ENCODE data around the gene TTYH1.
"Not testable (repeated sequence)": the region's sequence is repeated elsewhere in the genome, so short reads cannot be mapped to it uniquely, and the experiment has no call there.

The TTYH1 gene

GRCh38 chr19:54376610-54377285, 38.5 kb upstream of the TTYH1 start:
- Histone ChIP-seq H3K9me3 (ENCODE audit: low read depth, low read length) (no peaks in the 10 kb centered on the region), H3K9ac (ENCODE audit: insufficient read length) (no peak overlapping the region), H3K27ac (no peak overlapping the region), H3K4me3 (no peak overlapping the region), H3K36me3 (ENCODE audit: insufficient read depth, low read length) (no peaks in the 10 kb centered on the region)
- TF ChIP-seq FOXP2 (optimal IDR thresholded peaks at IDR 0.05; ENCODE audit: control extremely low read depth, extremely low read length, insufficient read depth) (no peak), POLR2AphosphoS5 (IDR thresholded peaks at IDR 0.05; ENCODE audit: borderline replicate concordance, low read depth, low read length) (no peak), EZH2 (IDR thresholded peaks at IDR 0.05) (no peak)
- no peak for DNase-seq (ENCODE audit: low read depth, low spot score)

- no peak for TF ChIP-seq EZH2 (IDR thresholded peaks at IDR 0.05)
- no peak for TF ChIP-seq FOXP2 (optimal IDR thresholded peaks at IDR 0.05; ENCODE audit: control extremely low read depth, extremely low read length, insufficient read depth)
- TF ChIP-seq POLR2AphosphoS5 (IDR thresholded peaks at IDR 0.05; ENCODE audit: borderline replicate concordance, low read depth, low read length), result no peak
- Histone ChIP-seq H3K9ac (ENCODE audit: insufficient read length) (no peak overlapping the region), H3K36me3 (ENCODE audit: insufficient read depth, low read length) (no peaks in the 10 kb centered on the region), H3K27ac (no peak overlapping the region), H3K9me3 (ENCODE audit: low read depth, low read length) (no peaks in the 10 kb centered on the region), H3K4me3 (no peak overlapping the region)
- no peak for DNase-seq (ENCODE audit: low read depth, low spot score)
These were observed 36.0 kb upstream of the TTYH1 start for GRCh38 chr19:54379187-54379678.

DNA sequence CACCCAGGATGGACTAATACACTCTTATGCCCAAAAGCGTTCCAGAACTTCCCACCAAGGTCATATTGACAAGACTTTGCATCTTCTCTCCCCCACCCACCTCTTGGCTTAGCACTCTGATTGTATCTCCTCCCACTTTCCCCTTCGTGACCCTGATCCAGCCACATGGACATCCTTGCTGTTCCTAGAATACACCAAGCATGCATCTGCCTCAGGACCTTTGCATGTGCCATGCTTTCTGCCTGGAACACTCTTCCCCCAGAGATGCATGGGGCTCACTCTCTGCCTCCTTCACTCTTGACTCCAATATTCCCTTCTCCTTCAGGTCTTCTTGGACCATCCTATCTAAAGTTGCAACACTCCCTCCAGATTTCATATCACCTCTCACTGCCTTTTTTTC, 34.4 kb upstream of the TTYH1 start:
- DNase-seq (ENCODE audit: low read depth, low spot score), result no peak
- no peak overlapping the region for H3K9ac ChIP-seq (ENCODE audit: insufficient read length)
- no peak overlapping the region for H3K27ac ChIP-seq
- TF ChIP-seq POLR2AphosphoS5 (IDR thresholded peaks at IDR 0.05; ENCODE audit: borderline replicate concordance, low read depth, low read length) (no peak), EZH2 (IDR thresholded peaks at IDR 0.05) (no peak), FOXP2 (optimal IDR thresholded peaks at IDR 0.05; ENCODE audit: control extremely low read depth, extremely low read length, insufficient read depth) (no peak)
- no peaks in the 10 kb centered on the region for H3K9me3 ChIP-seq (ENCODE audit: low read depth, low read length)
- no peaks in the 10 kb centered on the region for H3K36me3 ChIP-seq (ENCODE audit: insufficient read depth, low read length)
- no peak overlapping the region for H3K4me3 ChIP-seq

- not testable (repeated sequence) for H3K9ac ChIP-seq (ENCODE audit: insufficient read length); H3K27ac ChIP-seq; H3K9me3 ChIP-seq (ENCODE audit: low read depth, low read length); H3K36me3 ChIP-seq (ENCODE audit: insufficient read depth, low read length); DNase-seq (ENCODE audit: low read depth, low spot score); H3K4me3 ChIP-seq
These were observed 33.2 kb upstream of the TTYH1 start for GRCh38 chr19:54382041-54382440.

- Histone ChIP-seq H3K27ac (no peak overlapping the region), H3K9me3 (ENCODE audit: low read depth, low read length) (no peaks in the 10 kb centered on the region), H3K36me3 (ENCODE audit: insufficient read depth, low read length) (no peaks in the 10 kb centered on the region), H3K4me3 (no peak overlapping the region), H3K9ac (ENCODE audit: insufficient read length) (no peak overlapping the region)
- no peak for TF ChIP-seq EZH2 (IDR thresholded peaks at IDR 0.05)
- TF ChIP-seq FOXP2 (optimal IDR thresholded peaks at IDR 0.05; ENCODE audit: control extremely low read depth, extremely low read length, insufficient read depth), result no peak
- TF ChIP-seq POLR2AphosphoS5 (IDR thresholded peaks at IDR 0.05; ENCODE audit: borderline replicate concordance, low read depth, low read length), result no peak
- DNase-seq (ENCODE audit: low read depth, low spot score), result no peak
These were observed 31.9 kb upstream of the TTYH1 start for GRCh38 chr19:54383330-54383729.

DNA sequence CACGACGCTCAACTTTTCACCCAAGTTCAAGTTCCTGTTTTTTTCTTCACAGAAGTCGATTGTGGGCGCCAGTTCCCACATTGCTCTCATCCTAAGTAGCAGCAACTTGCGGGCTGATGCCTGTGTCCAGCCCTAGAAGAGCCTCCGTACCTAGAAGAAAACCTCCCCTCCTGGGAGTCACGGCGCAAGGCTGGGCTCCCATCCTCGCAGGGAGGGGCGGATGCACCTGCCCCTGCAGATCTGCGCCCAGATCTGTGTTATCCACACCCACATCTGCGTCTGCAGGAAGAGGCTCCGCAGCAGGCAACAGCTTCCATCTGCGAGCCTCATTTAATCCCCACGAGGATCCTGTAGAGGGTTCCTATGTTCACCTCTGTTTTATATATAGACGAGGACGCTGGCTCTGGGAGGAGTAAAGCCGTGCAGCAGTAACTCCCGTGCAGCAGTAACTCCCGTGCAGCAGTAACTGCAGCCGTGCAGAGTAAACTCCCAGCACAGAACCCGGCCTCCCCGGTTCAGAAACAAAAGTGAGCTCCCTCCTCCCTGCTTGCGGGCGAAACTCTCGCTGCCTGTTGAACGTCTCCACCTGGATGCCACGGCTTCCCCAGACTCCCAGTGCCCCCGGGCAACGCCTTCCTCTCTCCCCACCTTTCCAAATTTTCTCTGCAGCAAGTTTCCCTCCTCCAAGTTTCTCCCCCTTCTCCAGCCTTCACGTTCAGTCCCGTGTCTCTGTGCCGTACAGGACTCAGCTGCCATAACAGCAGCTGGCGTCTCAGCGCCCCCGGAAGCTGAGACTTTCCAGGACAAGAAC, 27.1 kb upstream of the TTYH1 start:
- H3K9ac ChIP-seq (ENCODE audit: insufficient read length), result no peak overlapping the region
- H3K4me3 ChIP-seq, result no peak overlapping the region

DNA sequence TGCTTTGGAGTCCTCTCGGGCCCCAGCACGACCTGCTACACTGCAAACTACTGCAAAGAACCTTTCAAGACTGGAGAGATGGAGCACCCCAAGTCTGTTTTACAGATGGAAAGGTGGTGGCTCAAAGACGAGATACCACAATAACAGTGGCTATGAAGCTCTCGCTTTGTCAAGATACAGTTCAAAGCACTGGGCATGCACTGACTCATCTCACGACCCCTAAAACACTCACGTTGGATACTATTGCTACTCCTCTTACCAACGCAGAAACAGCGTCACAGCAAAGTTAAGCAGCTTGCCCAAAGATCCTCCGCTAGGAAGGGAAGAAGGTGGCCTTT, 26.5 kb upstream of the TTYH1 start:
- Histone ChIP-seq H3K36me3 (ENCODE audit: insufficient read depth, low read length) (no peaks in the 10 kb centered on the region), H3K9me3 (ENCODE audit: low read depth, low read length) (no peaks in the 10 kb centered on the region), H3K9ac (ENCODE audit: insufficient read length) (no peak overlapping the region), H3K27ac (no peak overlapping the region), H3K4me3 (no peak overlapping the region)
- TF ChIP-seq EZH2 (IDR thresholded peaks at IDR 0.05) (no peak), FOXP2 (optimal IDR thresholded peaks at IDR 0.05; ENCODE audit: control extremely low read depth, extremely low read length, insufficient read depth) (no peak), POLR2AphosphoS5 (IDR thresholded peaks at IDR 0.05; ENCODE audit: borderline replicate concordance, low read depth, low read length) (no peak)
- DNase-seq (ENCODE audit: low read depth, low spot score), result no peak

More for the DNA sequence above, 27.1 kb upstream of the TTYH1 start:
- Histone ChIP-seq H3K9me3 (ENCODE audit: low read depth, low read length) (no peaks in the 10 kb centered on the region), H3K27ac (no peak overlapping the region), H3K36me3 (ENCODE audit: insufficient read depth, low read length) (no peaks in the 10 kb centered on the region)
- TF ChIP-seq FOXP2 (optimal IDR thresholded peaks at IDR 0.05; ENCODE audit: control extremely low read depth, extremely low read length, insufficient read depth), result no peak
- no peak for TF ChIP-seq EZH2 (IDR thresholded peaks at IDR 0.05)
- no peak for TF ChIP-seq POLR2AphosphoS5 (IDR thresholded peaks at IDR 0.05; ENCODE audit: borderline replicate concordance, low read depth, low read length)
- DNase-seq (ENCODE audit: low read depth, low spot score), result no peak

- no peak for DNase-seq (ENCODE audit: low read depth, low spot score)
- TF ChIP-seq FOXP2 (optimal IDR thresholded peaks at IDR 0.05; ENCODE audit: control extremely low read depth, extremely low read length, insufficient read depth) (no peak), POLR2AphosphoS5 (IDR thresholded peaks at IDR 0.05; ENCODE audit: borderline replicate concordance, low read depth, low read length) (no peak), EZH2 (IDR thresholded peaks at IDR 0.05) (no peak)
- Histone ChIP-seq H3K9me3 (ENCODE audit: low read depth, low read length) (no peaks in the 10 kb centered on the region), H3K27ac (no peak overlapping the region), H3K36me3 (ENCODE audit: insufficient read depth, low read length) (no peaks in the 10 kb centered on the region), H3K4me3 (no peak overlapping the region), H3K9ac (ENCODE audit: insufficient read length) (no peak overlapping the region)
These were observed 25.7 kb upstream of the TTYH1 start for GRCh38 chr19:54389553-54389952.
